NCI-H1092 treated with DMSO at 0.1 percent for 48 hours (cell line): ENCODE results near the gene TRIM41.
"Not testable (repeated sequence)": the region's sequence is repeated elsewhere in the genome, so short reads cannot be mapped to it uniquely, and the experiment has no call there.

Experiments
- DNase-seq: peaks from one replicate; lab custom pipeline; 2025; lab: John Stamatoyannopoulos, UW

Gene TRIM41

GRCh38 chr5:181223058-181223728 lies at the start of gene TRIM41:
TSS of gene TRIM41 (plus strand) at chr5:181223281. CDS start at chr5:181224000, 719 bp downstream.
- no peak for DNase-seq

- DNase-seq: no peak
Measured at GRCh38 chr5:181173420-181174342, 49.4 kb upstream of the TRIM41 start.

- no peak for DNase-seq
Measured at GRCh38 chr5:181176254-181176952, 46.7 kb upstream of the TRIM41 start.

- not testable (repeated sequence) for DNase-seq
Measured at GRCh38 chr5:181177559-181177958, 45.5 kb upstream of the TRIM41 start.

- no peak for DNase-seq
Measured at GRCh38 chr5:181181650-181182565, 41.2 kb upstream of the TRIM41 start.

GRCh38 chr5:181182651-181183050 lies 40.4 kb upstream of the TRIM41 start:
- DNase-seq: no peak

GRCh38 chr5:181184845-181185216 lies 38.2 kb upstream of the TRIM41 start:
- no peak for DNase-seq

GRCh38 chr5:181185560-181185959 lies 37.5 kb upstream of the TRIM41 start:
- DNase-seq: no peak

- no peak for DNase-seq
Measured at GRCh38 chr5:181186022-181186421, 37.1 kb upstream of the TRIM41 start.

- DNase-seq: no peak
Measured at GRCh38 chr5:181186986-181187499, 36.0 kb upstream of the TRIM41 start.

- DNase-seq: no peak
Measured at GRCh38 chr5:181187500-181188213, 35.4 kb upstream of the TRIM41 start.

- DNase-seq: no peak
Measured at GRCh38 chr5:181188700-181189362, 34.2 kb upstream of the TRIM41 start.

GRCh38 chr5:181189363-181189961 lies 33.6 kb upstream of the TRIM41 start:
- DNase-seq: no peak

GRCh38 chr5:181189962-181190710 lies 32.9 kb upstream of the TRIM41 start:
- DNase-seq: no peak

GRCh38 chr5:181190711-181191525 lies 32.2 kb upstream of the TRIM41 start:
- no peak for DNase-seq

GRCh38 chr5:181191526-181192336 lies 31.4 kb upstream of the TRIM41 start:
- no peak for DNase-seq
